ENCODE measurements around the gene IGSF9B. TPM values are rescaled to one million over a fixed set of nuclear protein-coding genes. Genes with fewer than 3 reads are reported as not detected.
"Not testable (repeated sequence)": the region's sequence is repeated elsewhere in the genome, so short reads cannot be mapped to it uniquely, and the experiment has no call there.

Gene IGSF9B
- 100 to 1,000 TPM in 1 of 2 donors, 10 to 100 TPM in 1; 25.4 to 279 TPM for total RNA-seq

- Mint-ChIP-seq H3K27me3 (peaks cover 4% of the 10 kb centered on the region), H3K4me1 (peaks cover 30% of the 10 kb centered on the region)
These were observed at the start of gene IGSF9B for GRCh38 chr11:133956650-133957633. TSS of gene IGSF9B (minus strand) at chr11:133956968. CDS start at chr11:133956754, 214 bp downstream.

GRCh38 chr11:134004496-134005172, 47.9 kb upstream of the IGSF9B start:
- ATAC-seq (replicated peaks) = no peak
- Mint-ChIP-seq H3K9me3 (no peaks in the 10 kb centered on the region), H3K36me3 (ENCODE audit: low read depth) (no peaks in the 10 kb centered on the region), H3K27me3 (no peaks in the 10 kb centered on the region), H3K27ac (no peak overlapping the region), H3K4me3 (no peak overlapping the region), H3K4me1 (no peaks in the 10 kb centered on the region)

More at GRCh38 chr11:133956650-133957633, at the start of gene IGSF9B:
- peak within 1 kb of the TSS; percentile 70 for H3K27ac Mint-ChIP-seq
- peak within 1 kb of the TSS; percentile 95 for H3K4me3 Mint-ChIP-seq
- peaks cover 28% of the 10 kb centered on the region for H3K36me3 Mint-ChIP-seq (ENCODE audit: low read depth)
- H3K9me3 Mint-ChIP-seq = no peaks in the 10 kb centered on the region
- peak; percentile 88 for ATAC-seq (replicated peaks)

GRCh38 chr11:134003792-134004495, 47.2 kb upstream of the IGSF9B start:
- Mint-ChIP-seq H3K4me1 (no peaks in the 10 kb centered on the region), H3K27me3 (no peaks in the 10 kb centered on the region), H3K27ac (no peak overlapping the region), H3K4me3 (no peak overlapping the region), H3K9me3 (no peaks in the 10 kb centered on the region), H3K36me3 (ENCODE audit: low read depth) (no peaks in the 10 kb centered on the region)
- ATAC-seq (replicated peaks) = no peak

- not testable (repeated sequence) for H3K9me3 Mint-ChIP-seq; H3K27ac Mint-ChIP-seq; H3K36me3 Mint-ChIP-seq (ENCODE audit: low read depth); H3K4me1 Mint-ChIP-seq; H3K27me3 Mint-ChIP-seq; ATAC-seq (replicated peaks); H3K4me3 Mint-ChIP-seq
These were observed 46.1 kb upstream of the IGSF9B start for GRCh38 chr11:134002819-134003218.

- not testable (repeated sequence) for H3K4me3 Mint-ChIP-seq; H3K4me1 Mint-ChIP-seq; H3K36me3 Mint-ChIP-seq (ENCODE audit: low read depth); ATAC-seq (replicated peaks); H3K9me3 Mint-ChIP-seq; H3K27me3 Mint-ChIP-seq
- H3K27ac Mint-ChIP-seq = peak overlapping the region; percentile 29
These were observed 45.6 kb upstream of the IGSF9B start for GRCh38 chr11:134002338-134002737.

- H3K27me3 Mint-ChIP-seq = no peaks in the 10 kb centered on the region
- H3K27ac Mint-ChIP-seq = peak overlapping the region; percentile 29
- no peaks in the 10 kb centered on the region for H3K9me3 Mint-ChIP-seq
- no peak for ATAC-seq (replicated peaks)
- H3K36me3 Mint-ChIP-seq (ENCODE audit: low read depth) = no peaks in the 10 kb centered on the region
- no peaks in the 10 kb centered on the region for H3K4me1 Mint-ChIP-seq
- no peak overlapping the region for H3K4me3 Mint-ChIP-seq
These were observed 44.8 kb upstream of the IGSF9B start for GRCh38 chr11:134001596-134001995.

- ATAC-seq (replicated peaks) = no peak
- Mint-ChIP-seq H3K9me3 (no peaks in the 10 kb centered on the region), H3K36me3 (ENCODE audit: low read depth) (no peaks in the 10 kb centered on the region), H3K4me1 (no peaks in the 10 kb centered on the region), H3K27ac (no peak overlapping the region), H3K27me3 (no peaks in the 10 kb centered on the region), H3K4me3 (no peak overlapping the region)
These were observed 44.3 kb upstream of the IGSF9B start for GRCh38 chr11:134001088-134001487.

- H3K27me3 Mint-ChIP-seq = no peaks in the 10 kb centered on the region
- H3K9me3 Mint-ChIP-seq = no peaks in the 10 kb centered on the region
- no peak overlapping the region for H3K27ac Mint-ChIP-seq
- peaks cover 5% of the 10 kb centered on the region for H3K4me1 Mint-ChIP-seq
- no peak overlapping the region for H3K4me3 Mint-ChIP-seq
- H3K36me3 Mint-ChIP-seq (ENCODE audit: low read depth) = no peaks in the 10 kb centered on the region
- ATAC-seq (replicated peaks) = no peak
These were observed 42.6 kb upstream of the IGSF9B start for GRCh38 chr11:133999355-133999754.

GRCh38 chr11:133997554-133997953, 40.8 kb upstream of the IGSF9B start:
- Mint-ChIP-seq H3K4me3 (no peak overlapping the region), H3K36me3 (ENCODE audit: low read depth) (no peaks in the 10 kb centered on the region), H3K27ac (peak overlapping the region; percentile 37), H3K27me3 (no peaks in the 10 kb centered on the region), H3K4me1 (peaks cover 5% of the 10 kb centered on the region), H3K9me3 (no peaks in the 10 kb centered on the region)
- ATAC-seq (replicated peaks) = no peak

- no peaks in the 10 kb centered on the region for H3K9me3 Mint-ChIP-seq
- no peak overlapping the region for H3K4me3 Mint-ChIP-seq
- no peaks in the 10 kb centered on the region for H3K36me3 Mint-ChIP-seq (ENCODE audit: low read depth)
- H3K4me1 Mint-ChIP-seq = peaks cover 5% of the 10 kb centered on the region
- no peak for ATAC-seq (replicated peaks)
- peak overlapping the region; percentile 37 for H3K27ac Mint-ChIP-seq
- no peaks in the 10 kb centered on the region for H3K27me3 Mint-ChIP-seq
These were observed 39.9 kb upstream of the IGSF9B start for GRCh38 chr11:133996671-133997070.

- no peaks in the 10 kb centered on the region for H3K9me3 Mint-ChIP-seq
- H3K4me3 Mint-ChIP-seq = no peak overlapping the region
- no peaks in the 10 kb centered on the region for H3K27me3 Mint-ChIP-seq
- peaks cover 5% of the 10 kb centered on the region for H3K4me1 Mint-ChIP-seq
- H3K36me3 Mint-ChIP-seq (ENCODE audit: low read depth) = no peaks in the 10 kb centered on the region
- peak; percentile 18 for ATAC-seq (replicated peaks)
- H3K27ac Mint-ChIP-seq = no peak overlapping the region
These were observed 38.3 kb upstream of the IGSF9B start for GRCh38 chr11:133995066-133995465.

GRCh38 chr11:133993921-133994320, 37.2 kb upstream of the IGSF9B start:
- no peaks in the 10 kb centered on the region for H3K9me3 Mint-ChIP-seq
- ATAC-seq (replicated peaks) = no peak
- peaks cover 5% of the 10 kb centered on the region for H3K4me1 Mint-ChIP-seq
- H3K27ac Mint-ChIP-seq = no peak overlapping the region
- H3K36me3 Mint-ChIP-seq (ENCODE audit: low read depth) = no peaks in the 10 kb centered on the region
- H3K27me3 Mint-ChIP-seq = no peaks in the 10 kb centered on the region
- no peak overlapping the region for H3K4me3 Mint-ChIP-seq

- H3K36me3 Mint-ChIP-seq (ENCODE audit: low read depth) = no peaks in the 10 kb centered on the region
- no peaks in the 10 kb centered on the region for H3K9me3 Mint-ChIP-seq
- no peaks in the 10 kb centered on the region for H3K27me3 Mint-ChIP-seq
- H3K4me1 Mint-ChIP-seq = peaks cover 5% of the 10 kb centered on the region
- H3K4me3 Mint-ChIP-seq = no peak overlapping the region
- H3K27ac Mint-ChIP-seq = no peak overlapping the region
- ATAC-seq (replicated peaks) = no peak
These were observed 36.3 kb upstream of the IGSF9B start for GRCh38 chr11:133993107-133993506.

GRCh38 chr11:133992121-133992520, 35.4 kb upstream of the IGSF9B start:
- Mint-ChIP-seq H3K4me1 (peaks cover 5% of the 10 kb centered on the region), H3K4me3 (no peak overlapping the region), H3K9me3 (no peaks in the 10 kb centered on the region), H3K27me3 (no peaks in the 10 kb centered on the region), H3K36me3 (ENCODE audit: low read depth) (no peaks in the 10 kb centered on the region), H3K27ac (no peak overlapping the region)
- no peak for ATAC-seq (replicated peaks)
